Memory B cell (primary cell): ENCODE data around the gene PIM3.

ENCODE experiments used
- ATAC-seq: fragments of 150-1000 bp; cut with Tn5 transposase; 2 replicates; pipeline ENCODE4 v1.10.0; 2021; ENCODE audit warnings: low read depth, mild to moderate bottlenecking, moderate library complexity
- DNase-seq, 2 donors: peaks; one replicate each; pipeline ENCODE4 v3.0.0; 2022; ENCODE audit warnings: low spot score in 2 of 2
- H3K27ac Mint-ChIP-seq: one replicate; pipeline ENCODE4 v1.8.0; 2022; ENCODE audit warnings: mild to moderate bottlenecking, moderate library complexity, mixed read lengths
- H3K27me3 Mint-ChIP-seq: one replicate; pipeline ENCODE4 v1.8.0; 2022; ENCODE audit warnings: mixed read lengths
- H3K36me3 Mint-ChIP-seq: one replicate; pipeline ENCODE4 v1.8.0; 2022; ENCODE audit warnings: mild to moderate bottlenecking, mixed read lengths
- H3K4me1 Mint-ChIP-seq: one replicate; pipeline ENCODE4 v1.8.0; 2022; ENCODE audit warnings: mixed read lengths
- H3K4me3 Mint-ChIP-seq: one replicate; pipeline ENCODE4 v1.8.0; 2022; ENCODE audit warnings: mild to moderate bottlenecking, moderate library complexity, mixed read lengths
- H3K9me3 Mint-ChIP-seq: one replicate; pipeline ENCODE4 v1.8.0; 2022; ENCODE audit warnings: mixed read lengths

The PIM3 gene

DNA sequence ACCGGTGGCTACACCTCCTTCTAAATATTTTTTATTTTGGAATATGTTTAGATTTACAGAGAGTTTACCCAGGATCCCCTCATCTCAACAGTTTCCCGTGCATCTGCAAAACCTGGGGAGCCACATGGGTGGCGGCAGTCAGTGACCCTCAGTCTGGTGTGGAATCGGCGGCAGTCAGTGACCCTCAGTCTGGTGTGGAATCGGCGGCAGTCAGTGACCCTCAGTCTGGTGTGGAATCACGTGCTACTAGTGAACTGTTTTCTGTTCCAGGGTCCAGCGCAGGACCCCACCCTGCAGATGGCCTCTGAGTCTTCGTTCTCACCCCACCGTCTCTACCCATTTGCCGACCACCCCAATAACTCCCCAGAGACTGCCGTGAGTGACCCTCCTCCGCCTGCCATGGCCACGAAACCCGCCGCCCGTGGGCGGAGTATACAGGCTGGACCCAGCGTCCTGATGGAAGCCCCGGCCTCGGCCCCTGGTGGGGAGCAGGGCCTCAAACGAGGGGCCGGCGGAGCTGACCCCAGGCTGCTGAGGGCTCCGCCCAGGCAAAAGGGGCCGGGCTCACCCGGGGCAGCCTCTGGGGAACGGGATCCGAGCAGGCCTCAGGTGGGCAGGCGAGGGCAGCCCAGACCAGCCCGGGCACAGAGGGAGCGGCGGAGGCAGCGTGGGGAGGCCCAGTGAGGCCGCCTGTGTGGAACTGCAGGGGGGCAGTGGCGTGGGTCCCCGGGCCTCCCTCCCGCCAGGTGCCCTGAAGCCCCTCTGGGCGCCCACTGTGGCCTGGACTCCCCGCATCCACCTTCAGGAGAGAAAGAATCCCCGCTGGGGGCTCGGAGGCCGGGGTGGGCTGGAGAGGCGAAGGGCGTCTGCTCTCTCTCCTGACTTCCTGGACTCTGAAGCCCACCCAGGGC lies 49.4 kb downstream of the PIM3 start:
- Mint-ChIP-seq H3K27me3 (peaks cover 10% of the 10 kb centered on the region), H3K27ac (no peak overlapping the region), H3K4me3 (peak overlapping the region; percentile 55), H3K9me3 (no peaks in the 10 kb centered on the region), H3K4me1 (peaks cover 23% of the 10 kb centered on the region), H3K36me3 (no peaks in the 10 kb centered on the region)
- no peak for DNase-seq
- peak; percentile 1 for ATAC-seq

DNA sequence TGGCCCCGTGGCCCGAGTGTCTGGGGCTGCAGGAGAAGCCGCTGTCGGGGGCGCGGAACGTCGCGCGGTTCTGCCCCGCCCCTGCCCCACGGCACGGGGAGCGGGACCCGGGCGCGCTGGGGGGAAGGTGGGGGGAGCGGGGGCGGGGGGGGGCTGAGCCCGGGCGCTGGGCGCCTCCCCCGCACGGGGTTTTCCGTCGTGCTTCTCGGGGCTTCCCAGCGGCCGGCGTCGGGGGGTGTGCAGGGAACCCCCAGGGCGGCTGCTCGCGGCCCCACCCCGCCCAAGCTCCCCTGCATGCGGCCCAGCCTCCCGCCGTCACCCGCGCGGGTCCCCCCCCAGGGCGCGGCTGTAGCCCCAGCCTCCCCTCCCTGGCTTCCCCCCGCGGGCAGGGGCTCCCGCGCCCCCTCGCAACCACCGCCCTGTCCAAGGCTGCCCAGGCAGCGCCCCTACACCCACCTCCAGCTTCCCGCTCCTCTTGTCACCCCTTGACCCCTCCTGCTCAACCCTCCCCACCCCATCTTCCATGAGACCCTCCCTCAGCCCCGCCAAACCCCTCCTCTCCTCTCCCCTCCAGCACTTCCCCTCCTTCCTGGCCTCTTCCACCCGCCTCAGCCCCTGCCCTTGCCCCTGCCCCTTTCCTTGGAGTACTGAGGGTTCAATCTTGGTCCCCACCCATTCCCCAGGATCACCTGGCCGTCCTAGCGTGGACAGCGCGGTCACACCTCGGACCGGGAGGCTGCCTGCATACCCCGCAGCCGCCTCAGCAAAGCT lies 50.3 kb downstream of the PIM3 start:
- ATAC-seq (peak; percentile 92), DNase-seq (peak; percentile 65 to 74)
- Mint-ChIP-seq H3K27me3 (peaks cover 10% of the 10 kb centered on the region), H3K4me1 (peaks cover 29% of the 10 kb centered on the region), H3K36me3 (no peaks in the 10 kb centered on the region), H3K27ac (peak overlapping the region; percentile 93), H3K4me3 (peak overlapping the region; percentile 80), H3K9me3 (no peaks in the 10 kb centered on the region)

GRCh38 chr22:50011447-50012210 lies 51.1 kb downstream of the PIM3 start:
- Mint-ChIP-seq H3K4me1 (peaks cover 31% of the 10 kb centered on the region), H3K9me3 (no peaks in the 10 kb centered on the region), H3K4me3 (peak overlapping the region; percentile 80), H3K27me3 (peaks cover 10% of the 10 kb centered on the region), H3K27ac (peak overlapping the region; percentile 93), H3K36me3 (no peaks in the 10 kb centered on the region)
- no peak for ATAC-seq
- DNase-seq = no peak

- H3K36me3 Mint-ChIP-seq = no peaks in the 10 kb centered on the region
- H3K27me3 Mint-ChIP-seq = peaks cover 10% of the 10 kb centered on the region
- DNase-seq (no peak), ATAC-seq (no peak)
- H3K27ac Mint-ChIP-seq = peak within 1 kb of the TSS; percentile 93
- H3K4me1 Mint-ChIP-seq = peaks cover 36% of the 10 kb centered on the region
- no peaks in the 10 kb centered on the region for H3K9me3 Mint-ChIP-seq
- peak within 1 kb of the TSS; percentile 80 for H3K4me3 Mint-ChIP-seq
Measured at GRCh38 chr22:50012211-50013181, 51.9 kb downstream of the PIM3 start, which contains the start of gene IL17REL. Gene IL17REL (minus strand): TSS chr22:50012765. CDS start chr22:50012646, 119 bp downstream.
